Psoas muscle (tissue), 8 donors: ENCODE measurements around the gene RAMP1. TPM values are rescaled to one million over a fixed set of nuclear protein-coding genes. Genes with fewer than 3 reads are reported as not detected.

Source experiments
- ATAC-seq, 4 donors: fragments of 200-7000 bp; cut with Tn5 transposase; one replicate each; pipeline ENCODE4 v1.9.1; 2020; ENCODE audit warnings: moderate library complexity in 3 of 4, mild to moderate bottlenecking in 2 of 4
- DNase-seq, 2 donors: peaks; one replicate each; pipeline ENCODE4 v3.0.0-alpha.2; 2020
- H3K27ac ChIP-seq: fragments of 200-600 bp; one replicate; pipeline ENCODE4 v1.8.0; 2022
- H3K27me3 ChIP-seq, 3 donors: fragments of 200-600 bp in 1 of 3; one replicate each; pipeline versions ENCODE4 v1.6.1 to v1.8.0; 2013 to 2022; ENCODE audit warnings: low read length in 2 of 3, mild to moderate bottlenecking in 2 of 3, moderate library complexity in 1 of 3; ENCODE audit not compliant: insufficient read depth in 3 of 3
- H3K36me3 ChIP-seq, 2 donors: fragments of 200-600 bp in 1 of 2; one replicate each; pipeline versions ENCODE4 v1.6.1 to v1.8.0; 2013 to 2022; ENCODE audit warnings: low read depth in 1 of 2, mild to moderate bottlenecking in 1 of 2, moderate library complexity in 1 of 2; ENCODE audit not compliant: insufficient read depth in 1 of 2
- H3K4me1 ChIP-seq: fragments of 200-600 bp; one replicate; pipeline ENCODE4 v1.8.0; 2022
- H3K4me3 ChIP-seq: fragments of 200-600 bp; one replicate; pipeline ENCODE4 v1.8.0; 2022; ENCODE audit warnings: mild to moderate bottlenecking
- H3K9me3 ChIP-seq: fragments of 200-600 bp; one replicate; pipeline ENCODE4 v1.8.0; 2022
- CTCF ChIP-seq: fragments of 200-600 bp; IDR thresholded peaks from one replicate; pipeline ENCODE4 v1.8.0; 2022; ENCODE audit warnings: antibody characterized with exemption
- WGBS, 3 donors: extraction: QIAGEN DNeasy Blood & Tissue Kit; methylation state at CpG; one replicate each; pipeline versions ENCODE4 v1.1.6 to v1.1.7; 2013; 5-methylcytosine and 5-hydroxymethylcytosine counted together
- intact Hi-C, 2 donors: fragments of 100-400 bp; cut with DNase I; formaldehyde crosslinking; loops; one replicate each; pipeline versions ENCODE4 v1.11.0 to v1.14.2; 2022
- polyA plus RNA-seq, 3 donors: library from polyadenylated mRNA; stranded (reverse); fragments of 200-250 nt; gene quantifications; one replicate each; pipeline ENCODE4 v1.2.3, GENCODE V29; 2013
- total RNA-seq, 4 donors: library from RNA; stranded (reverse); fragmentation: NEBNext Ultra II Directional in 2 of 4; extraction: Animal tissue kit (Norgen Biotek cat#: 25700) in 2 of 4; gene quantifications; one replicate each; pipeline versions ENCODE4 v1.2.1 to v1.2.4, GENCODE V29; 2021 to 2023
- donor health status: healthy with polysubstance abuse.
- donor health status: DM: no; HTN: no; CAD: no; lungs with moderate emphysema.
- donor health status: Bipolar disorder and iron deficiency.
- donor health status: healthy.
- donor health status: DM: yes; HTN: yes; CAD: no.
- donor health status: DM: no; HTN: no; CAD: no.
- donor health status: DM: no; HTN: no; CAD: no.
- donor health status: DM: yes; HTN: yes; CAD: no.

The RAMP1 gene
- total and polyA plus RNA-seq, 7 donors = 32.8 to 367 (median 91.9) TPM

DNA sequence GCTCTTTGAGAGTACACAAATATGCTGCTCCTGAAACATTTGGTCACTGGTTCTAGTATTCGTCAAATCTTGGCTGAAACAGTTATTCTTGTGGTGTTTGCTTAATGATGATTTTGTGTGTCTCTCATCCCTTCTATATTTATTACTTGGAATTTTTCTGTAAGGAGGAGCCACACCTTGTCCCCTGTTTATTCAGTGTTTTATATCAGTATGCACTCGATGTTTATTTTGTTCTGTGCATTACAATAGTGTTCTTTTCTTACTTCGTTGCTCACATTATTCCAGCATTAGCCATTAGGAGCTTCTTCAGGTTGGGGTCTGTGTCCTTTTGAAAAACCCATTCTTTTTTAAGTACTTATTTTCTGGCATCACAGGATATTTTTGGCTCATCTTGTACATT lies 5.1 kb upstream of the RAMP1 start:
- intact Hi-C loops = no loop called here

DNA sequence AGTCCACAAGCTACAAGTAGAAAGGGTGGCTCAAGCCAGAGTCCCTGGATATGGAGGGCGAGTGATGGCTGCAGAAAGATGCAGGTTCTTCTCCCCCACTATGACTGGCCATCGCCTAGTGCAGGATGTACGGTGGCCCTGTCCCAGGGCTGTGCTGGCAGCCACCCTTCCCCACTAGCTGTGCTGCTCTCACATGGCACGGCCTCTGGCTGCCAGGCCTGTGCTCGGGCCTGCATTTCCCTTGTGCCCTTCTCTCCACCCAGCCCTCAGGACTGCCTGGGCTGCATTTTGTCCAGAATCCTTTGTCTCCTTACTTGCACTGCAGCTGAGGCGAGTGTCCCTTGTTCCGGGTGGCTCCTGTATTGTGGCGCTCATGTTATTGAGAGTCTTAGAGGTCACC lies 1.6 kb upstream of the RAMP1 start:
- ATAC-seq (no peak), DNase-seq (no peak)
- whole genome bisulfite sequencing, 3 donors = 74 to 90% (median 79%) methylated on average over 8 of the region's 8 CpGs

More for the DNA sequence above, 5.1 kb upstream of the RAMP1 start:
- H3K36me3 ChIP-seq = no peaks in the 10 kb centered on the region
- no peak for TF ChIP-seq CTCF
- H3K9me3 ChIP-seq = no peaks in the 10 kb centered on the region
- H3K27me3 ChIP-seq = no peaks in the 10 kb centered on the region
- ATAC-seq = no peak
- H3K27ac ChIP-seq = no peak overlapping the region
- no peak for DNase-seq
- no peak overlapping the region for H3K4me3 ChIP-seq
- WGBS, 3 donors = 81 to 88% (median 84%) methylated on average over 3 of the region's 3 CpGs
- H3K4me1 ChIP-seq = peaks cover 6% of the 10 kb centered on the region

DNA sequence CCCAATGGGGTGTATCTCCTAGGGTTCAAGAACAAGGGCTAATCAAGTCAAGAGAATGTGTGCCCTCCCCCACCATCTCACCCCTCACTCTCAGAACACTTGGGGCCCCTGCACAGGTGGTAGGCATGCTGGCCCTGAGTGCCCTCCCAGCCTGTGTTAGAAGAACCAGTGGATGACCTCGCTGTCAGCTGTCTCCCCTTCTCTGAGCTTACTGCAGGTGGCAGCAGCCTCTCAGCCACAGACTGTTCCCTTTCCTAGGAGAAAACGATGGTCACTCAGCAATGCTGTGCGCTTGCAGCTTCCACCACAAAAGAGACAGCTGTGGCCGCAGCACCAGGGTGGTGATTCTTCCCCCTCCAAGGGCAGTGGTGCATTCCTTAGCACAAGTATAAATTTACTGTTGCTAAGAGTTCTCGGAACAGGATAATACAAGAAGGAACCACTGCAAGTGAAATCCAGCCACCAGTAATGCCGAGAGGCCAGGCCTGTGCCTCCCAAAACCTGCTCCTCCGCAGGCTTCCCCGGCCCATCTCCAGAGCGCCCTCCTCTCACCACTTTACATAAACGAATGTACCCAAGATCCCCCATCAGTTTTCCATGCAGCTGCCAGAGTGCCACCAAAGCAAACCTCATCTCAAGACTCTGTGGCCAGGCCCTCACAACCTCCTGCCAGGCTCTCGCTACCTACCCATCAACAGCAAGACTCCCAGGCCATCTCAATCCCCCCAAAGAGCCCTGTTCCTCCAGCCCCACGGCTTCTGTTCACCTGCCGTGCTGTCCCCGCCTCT lies 935 bp upstream of the RAMP1 start:
- Histone ChIP-seq H3K36me3 (no peaks in the 10 kb centered on the region), H3K27ac (peak overlapping the region; percentile 93), H3K9me3 (no peaks in the 10 kb centered on the region), H3K27me3 (peaks cover 0 to 2% (median 0%) of the 10 kb centered on the region in 3 donors), H3K4me3 (peak overlapping the region; percentile 83), H3K4me1 (peaks cover 22% of the 10 kb centered on the region)
- ATAC-seq (peak; percentile 82 to 88 (median 86)), DNase-seq (peak; percentile 70 to 80)
- WGBS, 3 donors = 44 to 50% (median 46%) methylated on average over 14 of the region's 14 CpGs
- intact Hi-C loops = loop anchor here (2.0 to 5.0 kb wide), 6 partner anchors 64 to 284 kb away; partner anchors contain the start of genes UBE2F (in 2 of the 2) and SCLY (in 1 of the 2)
- peak; percentile 81 for TF ChIP-seq CTCF

More for the DNA sequence above, 1.6 kb upstream of the RAMP1 start:
- Histone ChIP-seq H3K4me1 (peaks cover 20% of the 10 kb centered on the region), H3K27ac (peak overlapping the region; percentile 93), H3K36me3 (no peaks in the 10 kb centered on the region), H3K27me3 (peaks cover 0 to 2% (median 0%) of the 10 kb centered on the region in 3 donors), H3K9me3 (no peaks in the 10 kb centered on the region), H3K4me3 (no peak overlapping the region)
- TF ChIP-seq CTCF = no peak
- intact Hi-C loops = loop anchor here (2.0 to 5.0 kb wide), 7 partner anchors 65 to 407 kb away; partner anchors contain the start of genes UBE2F (in 2 of the 2) and SCLY (in 1 of the 2)

DNA sequence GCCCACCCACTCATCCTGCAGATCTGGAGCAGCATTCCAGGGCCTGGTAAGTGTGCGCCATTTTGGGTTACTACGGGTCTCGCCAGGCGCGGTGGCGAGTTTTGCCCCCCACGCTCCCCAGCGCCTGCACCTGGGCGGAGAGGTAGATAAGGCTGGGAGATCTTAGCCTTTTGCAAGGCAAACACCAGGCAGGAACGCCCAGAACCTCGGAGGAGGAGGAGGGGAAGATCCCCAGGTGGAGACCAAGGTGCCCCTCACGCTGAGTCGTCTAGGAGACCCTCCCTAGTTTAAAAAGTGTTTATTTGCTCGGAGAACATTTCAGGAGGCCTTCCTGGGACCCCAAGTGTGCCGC lies 365 bp upstream of the RAMP1 start:
- intact Hi-C loops = loop anchor here (2.0 to 5.0 kb wide), 6 partner anchors 64 to 284 kb away; partner anchors contain the start of genes UBE2F (in 2 of the 2) and SCLY (in 1 of the 2)
- peak in 1 of 4 donors; percentile 1 for ATAC-seq
- peaks cover 0 to 2% (median 0%) of the 10 kb centered on the region in 3 donors for H3K27me3 ChIP-seq
- no peaks in the 10 kb centered on the region for H3K36me3 ChIP-seq
- H3K27ac ChIP-seq = peak overlapping the region; percentile 93
- no peaks in the 10 kb centered on the region for H3K9me3 ChIP-seq
- no peak for DNase-seq
- H3K4me3 ChIP-seq = peak overlapping the region; percentile 83
- TF ChIP-seq CTCF = no peak
- H3K4me1 ChIP-seq = peaks cover 26% of the 10 kb centered on the region
- WGBS, 3 donors = 57 to 66% (median 63%) methylated on average over 14 to 15 of the region's 15 CpGs
